ENCODE results near the gene ZMYM4. TPM values are rescaled to one million over a fixed set of nuclear protein-coding genes. Genes with fewer than 3 reads are reported as not detected.
"Not testable (repeated sequence)": the region's sequence is repeated elsewhere in the genome, so short reads cannot be mapped to it uniquely, and the experiment has no call there.

ZMYM4 gene
- polyA plus RNA-seq, 2 of the 4 experiments (the other 2 are of a cell fraction) = 12.2 to 36.3 TPM

GRCh38 chr1:35324486-35324885, 56.0 kb downstream of the ZMYM4 start (continued):
- TF ChIP-seq REST (IDR thresholded peaks at IDR 0.05) = no peak
- TF ChIP-seq USF2 (IDR thresholded peaks at IDR 0.05) = no peak
- no peak for TF ChIP-seq MYC (IDR thresholded peaks at IDR 0.05; ENCODE audit: borderline replicate concordance, low read length)
- no peak for TF ChIP-seq PHF8 (IDR thresholded peaks at IDR 0.05; ENCODE audit: borderline replicate concordance, low read depth)
- TF ChIP-seq FOXS1 (CRISPR knock-in tag; IDR thresholded peaks at IDR 0.05) = no peak

- no peaks in the 10 kb centered on the region for H3K9me3 ChIP-seq
- H3K4me3 ChIP-seq = no peak overlapping the region
- FAIRE-seq = no peak
- DNase-seq (ENCODE audit: low read depth in 1 of 2, low spot score in 1 of 2) = no peak
- H3K4me1 ChIP-seq = peaks cover 17% of the 10 kb centered on the region
- ATAC-seq = no peak
- TF ChIP-seq TP53 (CRISPR knock-in tag; IDR thresholded peaks at IDR 0.05) (no peak), EP300 (IDR thresholded peaks at IDR 0.05) (no peak), E2F6 (IDR thresholded peaks at IDR 0.05; ENCODE audit: borderline replicate concordance, low read depth) (no peak), ZC3H11A (IDR thresholded peaks at IDR 0.05) (no peak)
- 57% methylated on average over 3 of the region's 3 CpGs for WGBS (ENCODE audit: missing lambda C conversion rate)
- ChIA-PET POLR2A (no interaction called here), CTCF (no interaction called here)
- no peak overlapping the region for H3K27ac ChIP-seq
- H3K4me2 ChIP-seq = peak overlapping the region; percentile 29; the same call in 1 of the 3 replicates
Measured at GRCh38 chr1:35326246-35326866, 57.8 kb downstream of the ZMYM4 start.

- WGBS (ENCODE audit: missing lambda C conversion rate) = 93% methylated on average over 2 of the region's 2 CpGs
- H3K27ac ChIP-seq; ATAC-seq; H3K4me1 ChIP-seq; H3K9me3 ChIP-seq; POLR2A ChIA-PET; FAIRE-seq; H3K4me3 ChIP-seq; H3K4me2 ChIP-seq; DNase-seq (ENCODE audit: low read depth in 1 of 2, low spot score in 1 of 2); CTCF ChIA-PET: not testable (repeated sequence)
- TF ChIP-seq ZC3H11A (IDR thresholded peaks at IDR 0.05) = peak; percentile 74
Measured at GRCh38 chr1:35331618-35332017, 63.1 kb downstream of the ZMYM4 start.

- TF ChIP-seq PBX3 (IDR thresholded peaks at IDR 0.05) = no peak
- TF ChIP-seq BHLHE40 (IDR thresholded peaks at IDR 0.05; ENCODE audit: low read depth, low read length) = no peak
- TF ChIP-seq MAX (IDR thresholded peaks at IDR 0.05) = no peak
- no peak for TF ChIP-seq NPAS2 (CRISPR knock-in tag; IDR thresholded peaks at IDR 0.05; ENCODE audit: borderline replicate concordance)
- TF ChIP-seq ESRRA (IDR thresholded peaks at IDR 0.05; ENCODE audit: borderline replicate concordance, low read length) = no peak
- FAIRE-seq = no peak
- no peak for ATAC-seq
- Histone ChIP-seq H3K9me3 (no peaks in the 10 kb centered on the region), H3K4me1 (no peaks in the 10 kb centered on the region), H3K27ac (no peak overlapping the region), H3K4me3 (no peak overlapping the region), H3K4me2 (no peak overlapping the region)
- WGBS (ENCODE audit: missing lambda C conversion rate) = 80% methylated on average over 1 of the region's 1 CpG
- no peak for DNase-seq (ENCODE audit: low read depth in 1 of 2, low spot score in 1 of 2)
- ChIA-PET POLR2A (no interaction called here), CTCF (interaction anchor here (0.7 kb wide), 2 partner anchors 28 to 139 kb away, joined by 3 read pairs; no protein-coding TSS in a partner anchor)
Measured at GRCh38 chr1:35334485-35334884, 66.0 kb downstream of the ZMYM4 start.

Data from A549 (cell line).